Tibial artery (tissue), 4 donors: Measurements from ENCODE around the gene PKN2.

Experiments used
- DNase-seq, 2 donors: peaks; one replicate each; pipeline ENCODE4 v3.0.0-alpha.2; 2019
- H3K27ac ChIP-seq, 2 donors: fragments of 200-600 bp; sonication (generic) in 1 of 2; 1 replicate in 1 of 2; 2 replicates in 1 of 2; pipeline ENCODE4 v1.5.1; 2018 to 2019; ENCODE audit warnings: mild to moderate bottlenecking in 1 of 2
- H3K27me3 ChIP-seq, 2 donors: fragments of 200-600 bp; sonication (generic) in 1 of 2; one replicate each; pipeline versions ENCODE4 v1.5.1 to v1.6.0; 2016 to 2019
- H3K36me3 ChIP-seq, 3 donors: fragments of 200-600 bp; sonication (generic) in 2 of 3; one replicate each; pipeline ENCODE4 v1.5.1; 2016 to 2019; ENCODE audit warnings: mild to moderate bottlenecking in 2 of 3
- H3K4me1 ChIP-seq, 4 donors: fragments of 200-600 bp; sonication (generic) in 2 of 4; 1 replicate in 3 of 4; 2 replicates in 1 of 4; pipeline ENCODE4 v1.5.1; 2016 to 2019
- H3K4me3 ChIP-seq, 2 donors: fragments of 200-600 bp; sonication (generic) in 1 of 2; 1 replicate in 1 of 2; 2 replicates in 1 of 2; pipeline ENCODE4 v1.5.1; 2018 to 2019; ENCODE audit warnings: mild to moderate bottlenecking in 2 of 2
- H3K9me3 ChIP-seq, 3 donors: fragments of 200-600 bp; sonication (generic) in 1 of 3; one replicate each; pipeline ENCODE4 v1.5.1; 2016 to 2019
- CTCF ChIP-seq, 2 experiments: fragments of 200-600 bp in 1 of 2; fragments of 450-650 bp in 1 of 2; IDR thresholded peaks; one replicate each; pipeline ENCODE4 v1.5.1; 2017 to 2019; ENCODE audit warnings: antibody characterized with exemption in 2 of 2, mild to moderate bottlenecking in 1 of 2, moderate library complexity in 1 of 2
- intact Hi-C: fragments of 100-400 bp; cut with DNase I; formaldehyde crosslinking; loops from one replicate; pipeline ENCODE4 v1.15.0; 2023; ENCODE audit warnings: low total_unique reads

The PKN2 gene

GRCh38 chr1:88678405-88678804 is 5.7 kb upstream of the PKN2 start:
- no peaks in the 10 kb centered on the region for H3K27me3 ChIP-seq
- TF ChIP-seq CTCF (IDR thresholded peaks at IDR 0.05), result no peak
- H3K36me3 ChIP-seq, result no peaks in the 10 kb centered on the region
- no peaks in the 10 kb centered on the region for H3K9me3 ChIP-seq
- H3K27ac ChIP-seq, result no peak overlapping the region
- intact Hi-C loops, result no loop called here
- no peak overlapping the region for H3K4me3 ChIP-seq
- peaks cover 0 to 6% (median 3%) of the 10 kb centered on the region in 4 donors for H3K4me1 ChIP-seq
- no peak for DNase-seq

GRCh38 chr1:88680471-88680870 is 3.6 kb upstream of the PKN2 start:
- intact Hi-C loops, result no loop called here
- no peaks in the 10 kb centered on the region for H3K9me3 ChIP-seq
- no peak overlapping the region for H3K27ac ChIP-seq
- no peaks in the 10 kb centered on the region for H3K27me3 ChIP-seq
- no peak for DNase-seq
- TF ChIP-seq CTCF (IDR thresholded peaks at IDR 0.05), result no peak
- peaks cover 0 to 10% (median 3%) of the 10 kb centered on the region in 4 donors for H3K4me1 ChIP-seq
- H3K36me3 ChIP-seq, result no peaks in the 10 kb centered on the region
- no peak overlapping the region for H3K4me3 ChIP-seq

- no peak for TF ChIP-seq CTCF (IDR thresholded peaks at IDR 0.05)
- H3K27me3 ChIP-seq, result no peaks in the 10 kb centered on the region
- H3K4me1 ChIP-seq, result peaks cover 0 to 16% (median 6%) of the 10 kb centered on the region in 4 donors
- intact Hi-C loops, result no loop called here
- no peaks in the 10 kb centered on the region for H3K9me3 ChIP-seq
- no peak overlapping the region for H3K4me3 ChIP-seq
- no peak overlapping the region for H3K27ac ChIP-seq
- H3K36me3 ChIP-seq, result no peaks in the 10 kb centered on the region
- no peak for DNase-seq
Observed at GRCh38 chr1:88680911-88681622, 3.0 kb upstream of the PKN2 start.

- intact Hi-C loops, result no loop called here
- no peaks in the 10 kb centered on the region for H3K9me3 ChIP-seq
Observed at GRCh38 chr1:88684482-88685258, 597 bp downstream of the PKN2 start.

GRCh38 chr1:88685259-88685620 is 1.2 kb downstream of the PKN2 start:
- Histone ChIP-seq H3K27ac (peak overlapping the region; percentile 91 to 98), H3K4me1 (peaks cover 0 to 32% (median 8%) of the 10 kb centered on the region in 4 donors), H3K4me3 (peak overlapping the region; percentile 85 to 97), H3K36me3 (no peaks in the 10 kb centered on the region), H3K27me3 (no peaks in the 10 kb centered on the region), H3K9me3 (no peaks in the 10 kb centered on the region)
- no peak for TF ChIP-seq CTCF (IDR thresholded peaks at IDR 0.05)
- DNase-seq, result no peak
- intact Hi-C loops, result no loop called here

More at GRCh38 chr1:88684482-88685258, 597 bp downstream of the PKN2 start:
- Histone ChIP-seq H3K4me1 (peaks cover 0 to 32% (median 8%) of the 10 kb centered on the region in 4 donors), H3K36me3 (no peaks in the 10 kb centered on the region), H3K27ac (peak overlapping the region; percentile 91 to 98), H3K27me3 (no peaks in the 10 kb centered on the region), H3K4me3 (peak overlapping the region; percentile 85 to 97)
- TF ChIP-seq CTCF (IDR thresholded peaks at IDR 0.05), result no peak
- DNase-seq, result peak; percentile 27 to 80
